ENCODE data around the gene YWHAQ. TPM values are rescaled to one million over a fixed set of nuclear protein-coding genes. Genes with fewer than 3 reads are reported as not detected.

YWHAQ gene
- total and polyA plus RNA-seq, 2 donors from 2014 or later: 168 to 262 TPM

GRCh38 chr2:9639740-9640343, 9.0 kb upstream of the YWHAQ start:
- no peak overlapping the region for H3K27ac ChIP-seq (ENCODE audit: low read depth in 2 of 2, low read length in 2 of 2)
- no peaks in the 10 kb centered on the region for H3K36me3 ChIP-seq (ENCODE audit: control insufficient read depth in 2 of 3, insufficient read depth in 3 of 3, low read length in 3 of 3)
- H3K4me1 ChIP-seq (ENCODE audit: control insufficient read depth in 2 of 3, insufficient read depth in 2 of 3, low read depth in 1 of 3, low read length in 3 of 3): peaks cover 0 to 10% (median 5%) of the 10 kb centered on the region in 3 donors
- H3K4me3 ChIP-seq (ENCODE audit: low read length in 3 of 3): no peak overlapping the region
- no peak overlapping the region for H3K9ac ChIP-seq (ENCODE audit: low read length in 3 of 3)
- FAIRE-seq (no peak), DNase-seq (peak in 3 of 5 donors; percentile 40 to 68 (median 64))
- no peaks in the 10 kb centered on the region for H3K27me3 ChIP-seq (ENCODE audit: control insufficient read depth, insufficient read depth, low read length)
- no peaks in the 10 kb centered on the region for H3K9me3 ChIP-seq (ENCODE audit: control insufficient read depth in 2 of 3, insufficient read depth in 1 of 3, low read length in 3 of 3)
- intact Hi-C loops (cut with DNase I): no loop called here
- TF ChIP-seq CTCF (IDR thresholded peaks at IDR 0.05; ENCODE audit: borderline replicate concordance, extremely low read depth, insufficient read depth): no peak

GRCh38 chr2:9639000-9639602, 8.3 kb upstream of the YWHAQ start:
- Histone ChIP-seq H3K27ac (ENCODE audit: low read depth in 2 of 2, low read length in 2 of 2) (no peak overlapping the region), H3K36me3 (ENCODE audit: control insufficient read depth in 2 of 3, insufficient read depth in 3 of 3, low read length in 3 of 3) (no peaks in the 10 kb centered on the region), H3K27me3 (ENCODE audit: control insufficient read depth, insufficient read depth, low read length) (no peaks in the 10 kb centered on the region), H3K4me1 (ENCODE audit: control insufficient read depth in 2 of 3, insufficient read depth in 2 of 3, low read depth in 1 of 3, low read length in 3 of 3) (peaks cover 0 to 10% (median 5%) of the 10 kb centered on the region in 3 donors), H3K4me3 (ENCODE audit: low read length in 3 of 3) (no peak overlapping the region), H3K9me3 (ENCODE audit: control insufficient read depth in 2 of 3, insufficient read depth in 1 of 3, low read length in 3 of 3) (no peaks in the 10 kb centered on the region), H3K9ac (ENCODE audit: low read length in 3 of 3) (no peak overlapping the region)
- no peak for FAIRE-seq
- peak in 2 of 5 donors; percentile 59 to 67 for DNase-seq
- TF ChIP-seq CTCF (IDR thresholded peaks at IDR 0.05; ENCODE audit: borderline replicate concordance, extremely low read depth, insufficient read depth): no peak
- intact Hi-C loops (cut with DNase I): no loop called here

- Histone ChIP-seq H3K27me3 (ENCODE audit: control insufficient read depth, insufficient read depth, low read length) (no peaks in the 10 kb centered on the region), H3K27ac (ENCODE audit: low read depth in 2 of 2, low read length in 2 of 2) (peak overlapping the region in 1 of 2 donors; percentile 19), H3K36me3 (ENCODE audit: control insufficient read depth in 2 of 3, insufficient read depth in 3 of 3, low read length in 3 of 3) (no peaks in the 10 kb centered on the region), H3K4me1 (ENCODE audit: control insufficient read depth in 2 of 3, insufficient read depth in 2 of 3, low read depth in 1 of 3, low read length in 3 of 3) (peaks cover 0 to 10% (median 5%) of the 10 kb centered on the region in 3 donors), H3K4me3 (ENCODE audit: low read length in 3 of 3) (no peak overlapping the region), H3K9me3 (ENCODE audit: control insufficient read depth in 2 of 3, insufficient read depth in 1 of 3, low read length in 3 of 3) (no peaks in the 10 kb centered on the region), H3K9ac (ENCODE audit: low read length in 3 of 3) (no peak overlapping the region)
- DNase-seq (peak in 3 of 5 donors; percentile 43 to 94 (median 86)), FAIRE-seq (no peak)
- TF ChIP-seq CTCF (IDR thresholded peaks at IDR 0.05; ENCODE audit: borderline replicate concordance, extremely low read depth, insufficient read depth): no peak
- intact Hi-C loops (cut with DNase I): no loop called here
Observed at GRCh38 chr2:9638532-9638931, 7.7 kb upstream of the YWHAQ start.
